SIG-M5 treated with dmso at 0.1 percent for 504 hours (cell line): Measurements from ENCODE around the gene SLC25A19.
"Not testable (repeated sequence)": the region's sequence is repeated elsewhere in the genome, so short reads cannot be mapped to it uniquely, and the experiment has no call there.

ENCODE experiments used
- DNase-seq: peaks from one replicate; lab custom pipeline; 2025; ENCODE audit not compliant: unreplicated experiment; lab: John Stamatoyannopoulos, UW

Gene SLC25A19

DNA sequence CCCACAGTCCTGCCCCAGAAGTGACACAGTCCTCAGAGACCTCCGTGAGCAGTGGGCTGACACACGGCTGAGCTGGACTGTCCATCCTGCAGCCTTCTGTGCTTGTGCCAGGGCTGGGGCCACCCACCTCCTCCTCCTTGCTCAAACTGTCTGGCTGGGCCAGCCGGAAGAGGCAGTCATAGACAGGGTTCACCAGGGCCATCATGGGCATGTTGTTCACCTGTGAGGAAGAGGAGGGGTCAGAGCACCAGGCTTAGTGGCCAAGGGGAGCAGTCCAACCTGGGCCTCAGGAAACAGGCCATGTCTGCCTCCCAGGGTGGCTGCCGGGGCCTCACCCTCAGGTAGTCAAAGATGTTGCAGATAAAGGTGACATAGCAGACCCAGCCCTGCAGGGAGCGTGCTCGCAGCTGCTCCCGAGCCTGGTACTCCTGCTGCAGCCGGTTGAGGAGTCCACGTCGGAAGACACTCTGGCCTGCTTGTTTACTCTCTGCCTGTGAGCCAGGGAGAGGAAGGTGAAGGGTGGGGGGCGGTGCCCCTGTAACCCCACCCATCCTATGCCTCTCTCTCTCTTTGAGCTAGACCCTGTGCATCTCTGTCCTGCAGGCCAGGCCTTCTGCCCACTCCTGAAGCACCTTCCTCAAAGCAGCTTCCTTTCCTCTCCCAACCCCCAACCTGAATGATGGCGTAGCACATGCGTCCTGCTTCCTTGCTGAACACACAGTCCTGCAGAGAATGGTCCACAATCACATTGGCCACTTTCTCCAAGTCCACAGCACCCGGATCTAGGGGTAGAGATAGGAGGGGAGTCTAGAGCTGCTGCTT lies 21.6 kb downstream of the SLC25A19 start:
- no peak for DNase-seq

DNA sequence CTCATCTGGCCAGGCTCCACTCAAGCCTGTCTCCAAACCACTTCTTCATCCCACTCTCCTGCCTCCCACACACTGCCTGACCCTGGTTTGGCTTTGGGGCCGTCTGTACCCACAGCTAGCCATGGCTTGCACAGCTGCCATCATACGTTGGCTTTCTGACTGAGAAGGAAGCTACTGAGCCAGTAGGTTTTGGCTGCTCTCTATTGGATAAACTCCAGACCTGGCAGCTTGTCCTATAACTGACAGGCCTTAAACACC lies 22.2 kb downstream of the SLC25A19 start:
- DNase-seq: peak; percentile 47

DNA sequence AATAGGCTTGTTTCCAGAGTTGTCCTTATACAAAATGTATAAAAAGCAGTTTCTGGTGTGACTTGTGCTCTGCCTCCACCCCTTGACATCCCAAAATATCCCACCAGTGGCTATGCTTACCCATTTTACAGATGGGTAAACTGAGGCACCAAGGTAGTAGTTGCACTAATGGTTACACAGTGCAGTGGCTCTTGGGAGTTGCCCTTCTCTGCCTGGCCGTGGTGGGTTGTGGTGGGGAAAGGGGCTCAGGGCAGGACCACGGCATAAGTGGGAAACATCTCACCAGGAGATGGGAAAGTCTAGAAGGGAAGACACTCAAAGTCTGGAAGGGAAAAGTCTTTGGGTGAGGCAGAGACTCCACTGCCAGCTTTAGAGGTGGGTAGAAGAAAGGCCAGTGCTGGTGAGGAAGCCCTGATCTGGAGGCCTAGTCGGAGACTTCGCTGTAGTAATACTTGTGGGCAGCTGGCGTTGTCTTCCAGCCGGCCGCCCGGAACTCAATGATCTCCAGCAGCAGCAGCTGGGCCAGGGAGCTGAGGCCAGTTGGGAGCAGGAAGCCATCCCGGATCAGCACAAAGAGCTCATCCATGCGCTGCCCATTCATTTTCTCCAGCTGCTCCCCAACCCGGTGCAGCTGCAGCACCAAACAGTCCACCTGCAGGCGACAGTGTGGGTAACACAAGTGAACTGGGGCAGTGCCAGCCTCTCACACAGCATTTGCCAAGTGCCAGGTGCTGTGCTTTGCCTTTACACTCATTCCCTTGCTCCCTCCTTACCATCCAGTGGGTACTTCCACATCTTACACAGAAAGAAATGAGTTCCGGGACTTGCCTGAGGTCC lies 22.7 kb downstream of the SLC25A19 start:
- no peak for DNase-seq

DNA sequence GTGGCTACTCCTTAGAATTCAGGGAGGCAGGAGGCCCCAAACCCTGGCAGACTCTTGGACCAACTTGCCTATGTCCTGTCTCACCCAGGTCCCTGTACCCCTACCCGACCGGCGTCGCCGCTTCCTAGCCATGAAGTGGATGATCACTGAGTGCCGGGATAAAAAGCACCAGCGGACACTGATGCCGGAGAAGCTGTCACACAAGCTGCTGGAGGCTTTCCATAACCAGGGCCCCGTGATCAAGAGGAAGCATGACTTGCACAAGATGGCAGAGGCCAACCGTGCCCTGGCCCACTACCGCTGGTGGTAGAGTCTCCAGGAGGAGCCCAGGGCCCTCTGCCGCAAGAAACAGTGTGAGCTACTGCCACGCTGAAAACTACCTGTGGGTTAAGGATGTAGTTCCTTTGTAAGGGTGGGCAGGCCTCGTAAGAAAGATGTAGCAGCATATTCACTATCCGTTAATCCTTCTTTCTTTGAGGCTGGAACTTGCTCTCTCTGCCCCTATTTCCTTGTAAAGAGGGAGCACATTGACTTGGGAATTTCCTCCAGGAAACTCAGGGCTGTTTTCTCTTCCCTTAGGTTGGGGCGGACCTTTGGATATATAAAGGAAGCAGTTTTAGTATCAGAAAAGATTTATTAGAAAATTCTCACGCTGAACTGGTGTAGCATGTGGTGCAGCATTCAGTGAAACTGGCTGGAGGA lies 23.5 kb downstream of the SLC25A19 start:
- DNase-seq: no peak

DNA sequence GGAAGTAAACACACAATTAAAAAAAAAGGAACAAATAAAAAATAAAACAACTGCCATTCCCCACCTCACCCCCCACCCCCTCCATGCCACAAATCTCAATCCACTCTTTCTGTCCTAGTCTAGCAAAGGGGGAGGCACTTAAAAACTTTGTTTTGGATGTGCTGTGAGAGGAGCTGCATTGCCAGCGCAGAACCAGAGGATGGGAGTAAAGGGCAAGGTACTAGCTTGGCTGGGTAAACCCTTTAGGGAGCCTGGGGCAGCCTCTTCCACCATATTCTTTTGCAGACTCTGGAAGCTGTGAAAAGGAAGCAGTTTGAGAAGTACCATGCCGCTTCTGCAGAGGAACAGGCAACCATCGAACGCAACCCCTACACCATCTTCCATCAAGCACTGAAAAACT lies 26.2 kb downstream of the SLC25A19 start:
- DNase-seq: no peak

DNA sequence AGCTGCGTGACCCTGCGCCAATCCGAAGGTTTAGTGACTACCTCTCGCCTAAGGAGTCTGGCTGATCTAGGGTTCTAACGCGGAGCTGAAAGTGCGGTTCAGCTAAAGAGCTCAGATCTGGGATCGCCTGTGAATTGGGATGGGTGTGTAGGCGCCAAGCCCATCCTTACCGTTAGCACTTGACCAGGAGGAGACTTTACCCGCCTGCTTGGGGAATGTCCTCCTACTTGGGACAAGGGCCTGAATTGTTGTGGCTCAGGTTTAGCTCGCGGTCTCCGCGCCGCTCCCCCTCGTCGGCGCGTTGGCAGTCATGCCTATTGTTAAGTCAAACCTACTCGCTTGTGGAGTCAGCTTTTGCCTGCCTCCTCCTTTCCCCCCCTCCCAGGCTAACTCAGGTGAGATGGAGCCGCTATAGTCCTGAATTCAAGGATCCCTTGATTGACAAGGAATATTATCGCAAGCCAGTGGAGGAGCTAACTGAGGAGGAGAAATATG lies 27.1 kb downstream of the SLC25A19 start:
- no peak for DNase-seq

DNA sequence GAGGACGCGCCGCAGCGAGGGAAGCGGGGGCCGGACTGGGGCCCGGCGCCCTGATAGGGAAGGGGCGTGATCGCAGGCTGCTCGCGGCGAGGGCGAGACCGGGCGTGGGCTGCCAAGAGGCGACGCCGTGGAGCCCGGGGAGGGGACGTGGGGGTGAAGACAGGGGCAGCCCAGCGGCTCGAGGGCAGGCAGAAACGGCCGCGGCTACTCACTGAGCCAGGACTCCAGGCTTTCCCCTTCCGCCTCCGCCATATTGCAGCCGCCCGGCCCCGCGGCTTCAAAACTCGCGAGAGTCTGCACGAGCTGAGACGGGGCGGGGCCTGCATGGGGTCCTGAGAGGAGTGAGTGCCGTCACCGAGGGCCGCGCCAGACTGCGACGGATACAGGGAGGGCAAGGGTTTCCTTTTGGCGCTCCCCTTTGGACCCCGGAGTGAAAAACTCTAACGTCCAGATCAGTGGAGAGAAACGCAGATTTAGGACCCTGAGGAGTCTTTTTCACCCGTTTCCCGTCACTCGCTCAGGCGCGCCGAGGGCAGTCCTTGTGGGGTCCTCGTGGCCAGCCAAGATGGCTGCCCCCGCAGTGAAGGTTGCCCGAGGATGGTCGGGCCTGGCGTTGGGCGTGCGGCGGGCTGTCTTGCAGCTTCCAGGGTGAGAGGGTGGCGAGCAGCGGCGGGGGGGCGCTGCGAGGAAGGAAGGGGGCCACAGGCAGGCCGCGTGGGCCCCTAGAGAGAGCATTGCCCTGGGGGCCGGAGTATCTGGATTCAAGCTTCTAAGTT lies 27.7 kb downstream of the SLC25A19 start, which contains the start of the genes GGA3 and MRPS7:
TSS of gene GGA3 (minus strand) at position 271 of the 776 bp plus-strand sequence. CDS start at position 252, 19 bp downstream.
TSS of gene MRPS7 (plus strand) at position 544 of the 776 bp plus-strand sequence. CDS start at position 566, 22 bp downstream.
- peak; percentile 92 for DNase-seq

DNA sequence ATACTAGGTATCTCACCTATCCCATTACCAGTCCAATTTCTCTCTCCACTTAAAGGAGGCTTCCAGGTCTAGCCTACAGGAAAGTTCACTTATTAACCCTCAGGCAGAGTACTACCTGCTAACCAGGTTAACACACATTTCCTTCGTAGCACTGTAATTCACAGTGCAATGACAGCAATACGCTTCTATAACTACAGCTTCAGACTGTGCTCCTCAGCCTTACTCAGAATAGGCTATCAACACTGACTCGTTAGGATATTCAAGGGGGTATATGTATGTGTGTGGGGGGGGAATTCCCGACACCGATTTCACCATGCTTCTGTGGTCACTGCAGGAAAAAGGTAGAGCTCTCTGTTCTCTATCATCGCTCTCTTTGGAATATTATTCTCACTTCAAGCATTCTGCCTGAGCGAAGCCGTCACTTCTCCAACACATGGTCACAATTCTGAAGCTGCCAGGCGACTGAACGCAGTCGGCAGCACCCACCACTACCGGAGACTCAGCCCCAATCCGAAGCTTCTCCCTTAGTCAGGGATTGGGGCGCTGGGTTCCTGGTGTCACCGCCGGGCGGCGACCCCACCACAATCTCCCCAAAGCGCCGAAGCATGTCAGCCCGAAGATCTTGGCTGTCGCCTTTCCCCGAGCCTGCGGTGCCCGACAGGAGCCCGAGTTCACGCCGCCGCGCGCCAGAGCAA lies 28.4 kb downstream of the SLC25A19 start:
- DNase-seq: no peak

DNA sequence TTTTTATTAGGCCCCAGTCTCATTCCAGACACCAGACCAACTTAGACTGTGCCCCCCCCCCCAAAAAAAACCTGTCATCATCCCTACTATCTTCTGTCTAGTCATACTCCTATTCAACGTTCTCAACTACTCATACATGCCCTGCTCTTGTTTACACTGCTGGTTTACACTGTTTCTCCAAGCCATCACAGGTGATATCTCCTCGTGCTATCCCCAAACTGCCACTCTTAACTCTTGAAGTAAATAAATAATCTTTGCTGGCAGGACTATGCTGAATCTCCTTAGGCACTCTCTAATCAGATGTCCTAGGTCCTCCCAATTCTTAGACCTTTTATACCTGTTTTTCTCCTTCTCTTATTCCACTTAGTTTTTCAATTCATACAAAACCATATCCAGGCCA lies 32.0 kb downstream of the SLC25A19 start:
- not testable (repeated sequence) for DNase-seq

DNA sequence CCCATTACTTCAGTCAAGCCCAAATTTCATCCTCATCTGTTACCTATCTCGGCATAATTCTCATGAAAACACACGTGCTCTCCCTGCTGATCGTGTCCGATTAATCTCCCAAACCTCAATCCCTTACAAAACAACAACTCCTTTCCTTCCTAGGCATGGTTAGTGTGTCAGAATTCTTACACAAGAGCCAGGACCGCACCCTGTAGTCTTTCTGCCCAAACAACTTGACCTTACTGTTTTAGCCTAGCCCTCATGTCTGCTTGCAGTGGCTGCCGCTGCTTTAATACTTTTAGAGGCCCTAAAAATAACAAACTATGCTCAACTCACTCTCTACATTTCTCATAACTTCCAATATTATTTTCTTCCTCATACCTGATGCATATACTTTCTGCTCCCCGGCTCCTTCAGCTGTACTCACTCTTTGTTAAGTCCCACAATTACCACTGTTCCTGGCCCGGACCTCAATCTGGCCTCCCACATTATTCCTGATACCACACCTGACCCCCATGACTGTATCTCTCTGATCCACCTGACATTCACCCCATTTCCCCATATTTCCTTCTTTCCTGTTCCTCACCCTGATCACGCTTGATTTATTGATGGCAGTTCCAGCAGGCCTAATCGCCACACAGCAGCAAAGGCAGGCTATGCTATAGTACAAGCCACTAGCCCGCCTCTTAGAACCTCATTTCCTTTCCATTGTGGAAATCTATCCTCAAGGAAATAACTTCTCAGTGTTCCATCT lies 33.1 kb downstream of the SLC25A19 start:
- not testable (repeated sequence) for DNase-seq

DNA sequence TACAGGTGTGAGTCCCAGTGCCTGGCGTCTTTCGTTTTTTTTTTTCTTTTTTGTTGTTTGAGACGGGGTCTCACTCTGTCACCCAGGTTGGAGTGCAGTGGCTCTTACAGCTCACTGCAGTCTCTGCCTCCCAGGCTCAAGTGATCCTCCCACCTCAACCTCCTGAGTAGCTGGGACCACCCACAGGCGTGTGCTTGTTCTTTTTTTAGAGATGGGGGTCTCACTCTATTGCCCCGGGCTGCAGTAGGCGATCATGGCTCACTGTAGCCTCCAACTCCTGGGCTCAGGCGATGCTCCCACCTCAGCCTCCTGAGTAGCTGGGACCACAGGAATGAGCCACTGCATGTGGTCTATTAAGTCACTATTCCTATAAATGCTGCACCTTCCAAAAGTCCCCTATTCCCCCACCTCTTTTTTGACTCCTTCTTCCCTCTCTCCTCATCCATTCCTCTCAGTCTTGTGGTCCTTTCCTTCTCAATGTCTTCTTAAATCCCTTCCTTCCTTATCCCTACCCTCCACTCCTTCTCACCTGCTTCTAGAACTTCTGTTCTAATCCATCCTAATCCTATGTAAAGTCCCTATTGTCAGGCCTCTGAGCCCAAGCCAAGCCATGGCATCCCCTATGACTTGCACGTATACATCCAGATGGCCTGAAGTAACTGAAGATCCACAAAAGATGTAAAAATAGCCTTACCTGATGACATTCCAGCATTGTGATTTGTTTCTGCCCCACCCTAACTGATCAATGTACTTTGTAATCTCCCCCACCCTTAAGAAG lies 37.0 kb downstream of the SLC25A19 start:
- DNase-seq: no peak

DNA sequence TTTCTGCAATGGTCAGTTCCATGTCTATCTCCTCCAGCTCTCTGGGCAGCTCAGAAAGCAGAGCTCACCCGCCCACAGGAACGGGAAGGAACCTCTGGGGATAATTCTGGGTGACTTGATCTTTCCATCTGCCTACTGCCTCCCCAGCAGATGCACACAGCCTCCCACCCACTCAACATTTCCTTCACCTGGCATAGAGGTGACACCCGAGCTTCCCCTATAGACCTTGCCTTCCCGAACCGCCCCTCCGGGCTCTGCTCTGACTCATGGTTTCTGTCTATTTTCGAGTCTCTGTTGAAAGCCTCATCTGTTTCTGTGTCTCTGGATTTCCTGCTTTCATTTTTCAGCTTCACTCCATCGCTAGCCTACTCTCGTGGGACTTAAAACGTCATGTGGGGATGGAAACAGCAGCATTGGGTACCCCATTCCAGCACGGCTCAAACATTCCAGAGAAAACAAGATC lies 39.2 kb downstream of the SLC25A19 start:
- no peak for DNase-seq

DNA sequence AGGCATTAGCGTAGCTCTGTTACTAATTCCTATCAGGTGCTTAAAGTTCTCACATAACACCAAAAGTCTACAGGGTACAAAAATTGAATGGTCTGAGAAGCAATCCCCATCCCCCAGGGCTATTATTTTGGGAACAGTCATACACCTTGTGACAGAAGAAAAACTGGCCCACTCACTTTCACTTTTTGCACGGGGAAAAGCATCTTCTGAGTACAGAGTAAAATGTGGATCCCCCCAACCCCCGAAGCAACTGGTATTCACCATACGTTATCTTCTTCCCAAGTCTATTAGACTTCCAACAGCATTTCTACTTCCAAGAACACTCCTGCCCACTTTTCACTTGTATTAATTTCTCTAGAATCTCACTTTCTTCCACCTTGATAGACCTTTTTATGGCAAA lies 39.7 kb downstream of the SLC25A19 start:
- no peak for DNase-seq

DNA sequence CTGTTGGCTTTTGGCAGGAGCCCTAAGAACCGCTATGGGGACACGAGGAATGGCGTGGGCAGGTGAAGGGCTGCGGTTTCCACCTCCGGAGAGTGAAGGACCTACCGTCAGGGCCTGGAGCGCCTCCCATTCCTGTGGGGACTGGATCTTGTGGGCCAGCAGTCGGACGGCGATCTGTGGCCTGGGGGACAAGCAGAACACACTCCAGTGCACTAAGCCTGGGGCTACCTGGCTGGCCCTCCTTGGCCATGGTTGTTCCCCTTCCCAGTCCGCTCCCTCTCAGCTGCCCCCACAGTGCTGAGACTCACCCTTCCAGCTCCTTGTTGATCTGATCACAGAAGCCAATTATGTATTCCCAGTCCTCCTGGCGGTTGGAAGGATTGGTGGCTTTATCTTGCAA lies 42.8 kb downstream of the SLC25A19 start:
- no peak for DNase-seq

DNA sequence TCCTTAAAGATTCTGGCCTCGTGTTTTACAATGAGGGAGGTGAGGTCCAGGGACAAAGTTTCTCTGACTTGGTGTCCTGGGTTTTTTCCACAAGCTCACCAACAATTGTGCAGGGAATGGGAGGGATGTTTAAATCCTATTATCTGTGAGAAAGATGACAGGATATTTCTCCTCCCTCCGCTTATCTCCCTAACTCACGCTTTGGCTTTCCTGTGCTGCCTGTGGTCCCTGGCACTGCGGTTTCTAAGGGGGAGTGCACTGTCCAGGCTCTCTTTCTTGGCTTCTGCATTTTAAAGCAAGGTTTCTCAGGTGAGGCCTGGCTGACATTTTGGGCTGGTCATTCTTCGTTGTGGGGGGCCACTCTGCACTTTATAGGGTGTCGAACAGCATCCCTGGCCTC lies 44.2 kb downstream of the SLC25A19 start:
- DNase-seq: no peak

DNA sequence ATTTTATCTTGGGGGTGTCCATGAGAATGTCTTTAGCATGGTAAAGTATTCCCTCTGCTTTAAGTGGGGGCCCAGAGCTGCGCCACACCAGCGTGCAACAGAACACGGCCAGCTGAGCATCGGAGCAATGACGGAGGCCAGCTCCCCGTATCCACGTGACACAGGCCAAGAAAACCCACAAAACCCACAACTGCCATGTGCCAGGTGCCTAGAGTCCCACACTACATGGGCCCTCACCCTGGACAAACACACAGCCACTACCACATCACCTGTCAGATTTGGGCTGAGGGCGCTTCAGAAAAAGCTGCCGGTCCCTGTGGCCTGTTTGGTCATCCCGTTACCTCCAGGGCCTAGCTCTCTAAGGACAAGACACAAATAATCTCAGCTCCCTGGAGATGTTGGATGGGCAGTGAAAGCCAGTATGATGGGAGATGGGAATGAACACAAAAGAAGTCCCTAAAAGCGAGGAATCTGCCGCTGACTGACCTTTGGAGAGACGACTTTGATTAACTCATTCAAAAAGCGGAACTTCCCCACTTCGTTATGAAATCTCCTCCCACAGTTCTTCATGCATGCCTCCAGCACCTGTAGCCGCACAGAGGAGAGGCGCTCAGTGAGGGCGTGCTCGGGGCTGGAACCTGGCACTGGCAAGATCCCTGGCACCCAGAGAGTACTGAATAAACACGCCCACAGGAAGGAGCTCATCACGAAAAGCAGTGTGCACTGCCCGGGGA lies 44.9 kb downstream of the SLC25A19 start:
- DNase-seq: peak; percentile 80

DNA sequence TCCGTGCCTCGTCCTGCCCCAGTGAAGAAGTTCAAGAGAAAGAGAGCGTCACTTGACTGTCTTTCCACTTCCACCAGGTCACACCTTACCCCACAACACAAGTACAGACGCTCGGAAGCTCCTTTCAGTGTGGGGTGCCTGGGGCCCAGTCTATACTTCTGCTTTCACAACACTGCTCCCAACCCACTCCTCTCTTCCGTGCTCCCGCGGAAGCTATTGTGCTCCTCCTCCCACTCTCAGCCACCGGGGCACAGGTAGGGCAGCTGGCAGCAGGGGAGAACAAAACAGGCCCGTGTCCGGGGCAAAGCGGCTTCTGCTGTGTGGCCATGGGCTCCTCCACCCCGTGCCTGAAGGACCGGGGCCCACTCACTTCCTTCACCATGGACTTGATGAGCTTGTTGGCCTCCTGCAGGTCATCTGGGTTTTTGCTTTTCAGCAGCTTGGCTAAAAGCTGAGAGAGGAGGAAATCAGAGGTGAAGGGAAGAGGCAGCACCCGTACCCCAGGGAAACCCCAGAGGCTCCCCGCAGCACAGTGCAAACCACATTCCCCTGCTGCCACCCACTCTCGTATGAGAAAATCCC lies 46.7 kb downstream of the SLC25A19 start:
- peak; percentile 53 for DNase-seq
